GM13976 (cell line): ENCODE results near the gene OLA1.

Experiments
- DNase-seq: peaks from one replicate; pipeline ENCODE4 v3.0.0; 2012; ENCODE audit warnings: low spot score
- CTCF ChIP-seq: IDR thresholded peaks from 2 replicates; pipeline ENCODE4 v1.5.1; 2012; ENCODE audit warnings: borderline replicate concordance, mild to moderate bottlenecking; ENCODE audit not compliant: insufficient read depth; ENCODE audit errors: extremely low read depth, missing control alignments, control extremely low read depth
- in situ Hi-C: fragments of 300-500 bp; cut with MboI; formaldehyde crosslinking; loops from one replicate; pipeline ENCODE4 v1.12.0; 2022; ENCODE audit warnings: low sequenced_read_pairs, mixed read lengths, inconsistent platforms; ENCODE audit not compliant: unreplicated experiment

OLA1 gene

GRCh38 chr2:174053355-174054151 lies 194.8 kb downstream of the OLA1 start:
- DNase-seq: no peak
- TF ChIP-seq CTCF: no peak
- in situ Hi-C loops: no loop called here

GRCh38 chr2:174052584-174052976 lies 195.8 kb downstream of the OLA1 start:
- in situ Hi-C loops: no loop called here
- no peak for TF ChIP-seq CTCF
- DNase-seq: no peak

GRCh38 chr2:174051741-174052583 lies 196.4 kb downstream of the OLA1 start:
- DNase-seq: no peak
- in situ Hi-C loops: no loop called here
- TF ChIP-seq CTCF: no peak

- TF ChIP-seq CTCF: no peak
- in situ Hi-C loops: no loop called here
- no peak for DNase-seq
Measured at GRCh38 chr2:174051068-174051467, 197.3 kb downstream of the OLA1 start.

GRCh38 chr2:174049895-174050294 lies 198.4 kb downstream of the OLA1 start:
- no peak for DNase-seq
- in situ Hi-C loops: loop anchor here (25.0 kb wide), 1 partner anchor 638 kb away; no protein-coding TSS in a partner anchor
- no peak for TF ChIP-seq CTCF

- in situ Hi-C loops: loop anchor here (25.0 kb wide), 1 partner anchor 636 kb away; no protein-coding TSS in a partner anchor
- DNase-seq: peak; percentile 52
- peak; percentile 23 for TF ChIP-seq CTCF
Measured at GRCh38 chr2:174048243-174048642, 200.1 kb downstream of the OLA1 start.
